CD4-positive, alpha-beta T cell (primary cell): Measurements from ENCODE around the gene GSTM5. TPM values are rescaled to one million over a fixed set of nuclear protein-coding genes. Genes with fewer than 3 reads are reported as not detected.

Experiments
- ATAC-seq: fragments of 200-7000 bp; cut with Tn5 transposase; one replicate; pipeline ENCODE4 v1.10.0; 2022; ENCODE audit warnings: mild to moderate bottlenecking; ENCODE audit not compliant: poor library complexity
- CTCF ChIA-PET: fragments of 350-600 bp; sonication (Branson Sonifier 250); formaldehyde crosslinking; loops from one replicate; lab custom pipeline; 2021; ENCODE audit warnings: antibody characterized with exemption, inconsistent platforms; lab: Charles Lee
- POLR2A ChIA-PET: fragments of 350-600 bp; sonication (Branson Sonifier 250); formaldehyde crosslinking; loops from one replicate; lab custom pipeline; 2021; ENCODE audit warnings: antibody characterized with exemption, inconsistent platforms; lab: Charles Lee
- DNase-seq, 14 experiments: peaks; one replicate each; pipeline ENCODE4 v3.0.0-alpha.2; 2013 to 2020; ENCODE audit warnings: mixed read lengths in 2 of 14
- H3K27ac ChIP-seq, 2 donors: one replicate each; pipeline versions ENCODE4 v1.5.1 to v1.7.0; 2013; ENCODE audit warnings: low read length in 2 of 2, low read depth in 1 of 2, mild to moderate bottlenecking in 1 of 2
- H3K27me3 ChIP-seq, 2 experiments: 1 replicate in 1 of 2; 2 replicates in 1 of 2; pipeline versions ENCODE4 v1.6.1 to v1.7.0; 2013; ENCODE audit warnings: low read length in 2 of 2, control low read depth in 1 of 2, mild to moderate bottlenecking in 1 of 2, moderate library complexity in 1 of 2; ENCODE audit not compliant: insufficient read depth in 2 of 2, control insufficient read depth in 1 of 2
- H3K36me3 ChIP-seq: one replicate; pipeline ENCODE4 v1.6.1; 2013; ENCODE audit warnings: low read length, control low read depth; ENCODE audit not compliant: insufficient read depth
- H3K4me1 ChIP-seq: one replicate; pipeline ENCODE4 v1.6.1; 2013; ENCODE audit warnings: low read length, control low read depth; ENCODE audit not compliant: insufficient read depth
- H3K4me3 ChIP-seq: one replicate; pipeline ENCODE4 v1.5.1; 2013; ENCODE audit warnings: mild to moderate bottlenecking, low read length, moderate library complexity
- H3K9me3 ChIP-seq, 2 experiments: 1 replicate in 1 of 2; 2 replicates in 1 of 2; pipeline versions ENCODE4 v1.6.1 to v1.7.0; 2013; ENCODE audit warnings: low read length in 2 of 2, mild to moderate bottlenecking in 2 of 2, control low read depth in 1 of 2, moderate library complexity in 1 of 2; ENCODE audit not compliant: control insufficient read depth in 1 of 2, insufficient read depth in 1 of 2
- H3K27ac Mint-ChIP-seq: one replicate; pipeline ENCODE4 v1.8.0; 2020; ENCODE audit warnings: mixed read lengths
- H3K27me3 Mint-ChIP-seq: one replicate; pipeline ENCODE4 v1.8.0; 2021; ENCODE audit warnings: mixed read lengths
- H3K36me3 Mint-ChIP-seq: one replicate; pipeline ENCODE4 v1.8.0; 2021; ENCODE audit warnings: low read depth, mixed read lengths
- H3K4me1 Mint-ChIP-seq: one replicate; pipeline ENCODE4 v1.8.0; 2021; ENCODE audit warnings: low read depth, mixed read lengths
- H3K4me3 Mint-ChIP-seq: one replicate; pipeline ENCODE4 v1.8.0; 2020; ENCODE audit warnings: mild to moderate bottlenecking, mixed read lengths
- H3K9me3 Mint-ChIP-seq: one replicate; pipeline ENCODE4 v1.8.0; 2020; ENCODE audit warnings: mixed read lengths
- CTCF ChIP-seq: fragments of 200-600 bp; IDR thresholded peaks from one replicate; pipeline ENCODE4 v1.8.0; 2022; ENCODE audit warnings: antibody characterized with exemption, mild to moderate bottlenecking
- intact Hi-C, 2 experiments: fragments of 100-400 bp; cut with DNase I in 1 of 2; cut with micrococcal nuclease in 1 of 2; formaldehyde crosslinking; loops; one replicate each; pipeline versions ENCODE4 v1.15.1 to v1.9.0; 2023 to 2025; cut with DNase I, micrococcal nuclease
- total RNA-seq, 174 experiments: library from RNA in 2 of 174; stranded (reverse) in 2 of 174; gene quantifications; one replicate each; pipeline ENCODE4 v1.2.3 and lab custom pipeline; 2021 to 2026

Gene GSTM5
- total RNA-seq, 2 experiments from 2014 or later, result 0.20 to 0.36 TPM

GRCh38 chr1:109756848-109757521, 44.9 kb downstream of the GSTM5 start:
- no peak for DNase-seq
- H3K27ac ChIP-seq, result no peak overlapping the region
- Mint-ChIP-seq H3K27me3 (no peaks in the 10 kb centered on the region), H3K4me3 (no peak overlapping the region), H3K4me1 (no peaks in the 10 kb centered on the region), H3K9me3 (no peaks in the 10 kb centered on the region), H3K36me3 (no peaks in the 10 kb centered on the region), H3K27ac (no peak overlapping the region)
- TF ChIP-seq CTCF, result no peak
- CTCF ChIA-PET, result no interaction called here
- no peaks in the 10 kb centered on the region for H3K9me3 ChIP-seq
- H3K4me1 ChIP-seq, result no peaks in the 10 kb centered on the region
- H3K4me3 ChIP-seq, result no peak overlapping the region
- H3K27me3 ChIP-seq, result peaks cover 0 to 3% of the 10 kb centered on the region in 2 experiments
- no peaks in the 10 kb centered on the region for H3K36me3 ChIP-seq
- intact Hi-C loops, result no loop called here
- ATAC-seq, result no peak
- POLR2A ChIA-PET, result no interaction called here

GRCh38 chr1:109757936-109758786, 46.1 kb downstream of the GSTM5 start:
- no peak for TF ChIP-seq CTCF
- no peak for ATAC-seq
- Histone ChIP-seq H3K27me3 (no peaks in the 10 kb centered on the region), H3K36me3 (no peaks in the 10 kb centered on the region), H3K4me1 (no peaks in the 10 kb centered on the region), H3K9me3 (no peaks in the 10 kb centered on the region), H3K27ac (no peak overlapping the region), H3K4me3 (no peak overlapping the region)
- no peaks in the 10 kb centered on the region for H3K9me3 Mint-ChIP-seq
- no peaks in the 10 kb centered on the region for H3K4me1 Mint-ChIP-seq
- no peak overlapping the region for H3K4me3 Mint-ChIP-seq
- intact Hi-C loops, result no loop called here
- no peaks in the 10 kb centered on the region for H3K27me3 Mint-ChIP-seq
- H3K36me3 Mint-ChIP-seq, result no peaks in the 10 kb centered on the region
- ChIA-PET POLR2A (no interaction called here), CTCF (interaction anchor here (0.6 kb wide), 1 partner anchor 527 kb away, joined by 3 read pairs; no protein-coding TSS in a partner anchor)
- no peak overlapping the region for H3K27ac Mint-ChIP-seq
- peak in 1 of 14 experiments; percentile 4 for DNase-seq

GRCh38 chr1:109759513-109760334, 47.7 kb downstream of the GSTM5 start:
- intact Hi-C loops, result no loop called here
- no peaks in the 10 kb centered on the region for H3K36me3 Mint-ChIP-seq
- DNase-seq (no peak), ATAC-seq (no peak)
- TF ChIP-seq CTCF, result no peak
- H3K4me1 Mint-ChIP-seq, result no peaks in the 10 kb centered on the region
- CTCF ChIA-PET, result no interaction called here
- Histone ChIP-seq H3K4me3 (no peak overlapping the region), H3K36me3 (no peaks in the 10 kb centered on the region), H3K9me3 (no peaks in the 10 kb centered on the region), H3K4me1 (peaks cover 3% of the 10 kb centered on the region), H3K27me3 (no peaks in the 10 kb centered on the region), H3K27ac (no peak overlapping the region)
- H3K9me3 Mint-ChIP-seq, result no peaks in the 10 kb centered on the region
- no peak overlapping the region for H3K27ac Mint-ChIP-seq
- POLR2A ChIA-PET, result no interaction called here
- no peaks in the 10 kb centered on the region for H3K27me3 Mint-ChIP-seq
- H3K4me3 Mint-ChIP-seq, result no peak overlapping the region
